ENCODE data around the gene ROGDI.

Gene ROGDI

DNA sequence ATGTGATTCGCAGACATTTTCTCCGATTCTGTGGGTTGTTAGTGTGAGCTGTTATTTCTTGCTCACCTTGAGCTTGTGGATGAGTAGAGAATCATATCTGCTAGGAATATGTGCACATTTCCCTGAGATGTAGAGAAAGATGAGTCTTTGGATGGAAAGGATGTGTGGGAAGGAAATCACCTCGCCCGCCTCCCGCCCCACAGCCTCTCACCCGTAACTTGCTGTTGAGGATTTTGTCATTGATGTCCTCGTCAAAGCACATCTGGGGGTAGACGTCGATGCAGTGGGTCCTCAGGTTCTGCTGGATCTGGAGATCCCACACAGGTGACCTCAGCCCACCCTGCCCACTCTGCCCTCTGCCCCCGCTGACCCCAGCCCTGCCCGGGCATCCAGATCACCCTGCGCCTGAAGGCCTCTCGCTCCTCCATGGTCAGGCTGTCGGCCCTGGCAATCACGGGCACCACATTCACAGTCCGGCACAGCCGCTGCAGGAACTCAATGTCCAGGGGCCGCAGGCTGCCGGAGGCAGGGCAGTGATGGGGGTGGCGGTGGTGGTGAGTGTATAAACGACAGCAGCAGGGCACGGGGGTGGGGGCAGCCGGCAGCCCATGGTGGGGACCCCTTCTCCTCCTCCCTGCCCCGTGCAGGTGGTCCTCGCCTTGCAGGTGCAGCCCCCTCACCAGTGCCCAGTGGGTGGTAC, 19.0 kb downstream of the ROGDI start:
- Histone ChIP-seq H3K4me3 (replicated peaks; ENCODE audit: low read depth, low read length) (no peak overlapping the region), H3K36me3 (ENCODE audit: control insufficient read depth, insufficient read depth, low read length) (no peaks in the 10 kb centered on the region), H3K27me3 (replicated peaks; ENCODE audit: control insufficient read depth, insufficient read depth, low read length) (no peaks in the 10 kb centered on the region)
- no peak for DNase-seq (ENCODE audit: extremely low read depth, insufficient read length)
- TF ChIP-seq, protein P1, sequence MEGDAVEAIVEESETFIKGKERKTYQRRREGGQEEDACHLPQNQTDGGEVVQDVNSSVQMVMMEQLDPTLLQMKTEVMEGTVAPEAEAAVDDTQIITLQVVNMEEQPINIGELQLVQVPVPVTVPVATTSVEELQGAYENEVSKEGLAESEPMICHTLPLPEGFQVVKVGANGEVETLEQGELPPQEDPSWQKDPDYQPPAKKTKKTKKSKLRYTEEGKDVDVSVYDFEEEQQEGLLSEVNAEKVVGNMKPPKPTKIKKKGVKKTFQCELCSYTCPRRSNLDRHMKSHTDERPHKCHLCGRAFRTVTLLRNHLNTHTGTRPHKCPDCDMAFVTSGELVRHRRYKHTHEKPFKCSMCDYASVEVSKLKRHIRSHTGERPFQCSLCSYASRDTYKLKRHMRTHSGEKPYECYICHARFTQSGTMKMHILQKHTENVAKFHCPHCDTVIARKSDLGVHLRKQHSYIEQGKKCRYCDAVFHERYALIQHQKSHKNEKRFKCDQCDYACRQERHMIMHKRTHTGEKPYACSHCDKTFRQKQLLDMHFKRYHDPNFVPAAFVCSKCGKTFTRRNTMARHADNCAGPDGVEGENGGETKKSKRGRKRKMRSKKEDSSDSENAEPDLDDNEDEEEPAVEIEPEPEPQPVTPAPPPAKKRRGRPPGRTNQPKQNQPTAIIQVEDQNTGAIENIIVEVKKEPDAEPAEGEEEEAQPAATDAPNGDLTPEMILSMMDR (IDR thresholded peaks at IDR 0.05; ENCODE audit: insufficient read depth, low read length, poor library complexity, severe bottlenecking) = no peak

DNA sequence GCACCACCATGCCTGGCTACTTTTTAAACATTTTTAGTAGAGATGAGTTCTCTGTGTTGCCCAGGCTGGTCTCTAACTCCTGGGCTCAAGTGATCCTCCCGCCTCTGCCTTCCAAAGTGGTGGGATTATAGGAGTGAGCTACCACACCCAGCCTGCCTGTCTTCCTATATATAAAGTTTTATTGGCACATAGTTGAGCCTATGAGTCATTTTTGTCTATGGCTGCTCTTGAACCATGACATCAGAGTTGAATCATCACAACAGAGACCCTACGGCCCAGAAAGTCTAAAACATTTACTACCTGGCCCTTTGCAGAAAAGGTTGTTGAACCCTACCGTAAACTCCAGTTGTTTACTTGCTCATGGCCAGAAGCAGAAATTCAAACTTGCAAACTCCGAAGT, 22.2 kb downstream of the ROGDI start:
- TF ChIP-seq, protein P1 (IDR thresholded peaks at IDR 0.05; ENCODE audit: insufficient read depth, low read length, poor library complexity, severe bottlenecking) = no peak

DNA sequence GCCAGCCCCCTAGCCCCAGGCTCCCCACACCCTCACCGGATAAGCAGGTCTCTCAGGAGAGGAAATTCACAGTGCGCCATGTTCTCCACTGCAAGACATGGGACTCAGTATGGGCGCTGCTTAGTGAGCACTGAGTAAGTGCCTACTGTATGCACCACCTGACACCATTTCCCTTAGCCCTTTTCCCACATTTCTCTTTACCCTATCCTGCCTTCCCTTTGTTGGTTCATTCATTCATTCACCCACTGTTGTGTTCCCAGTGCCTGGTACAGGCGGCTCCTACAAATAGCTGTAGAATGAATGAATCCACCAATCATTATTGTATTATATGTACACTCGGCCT, 24.4 kb downstream of the ROGDI start:
- no peaks in the 10 kb centered on the region for H3K36me3 ChIP-seq (ENCODE audit: control insufficient read depth, insufficient read depth, low read length)
- TF ChIP-seq, protein P1 (IDR thresholded peaks at IDR 0.05; ENCODE audit: insufficient read depth, low read length, poor library complexity, severe bottlenecking) = no peak
- H3K27me3 ChIP-seq (replicated peaks; ENCODE audit: control insufficient read depth, insufficient read depth, low read length) = no peaks in the 10 kb centered on the region
- H3K4me3 ChIP-seq (replicated peaks; ENCODE audit: low read depth, low read length) = no peak overlapping the region
- DNase-seq (ENCODE audit: extremely low read depth, insufficient read length) = no peak

More for the DNA sequence above, 22.2 kb downstream of the ROGDI start:
- Histone ChIP-seq H3K4me3 (replicated peaks; ENCODE audit: low read depth, low read length) (no peak overlapping the region), H3K27me3 (replicated peaks; ENCODE audit: control insufficient read depth, insufficient read depth, low read length) (no peaks in the 10 kb centered on the region), H3K36me3 (ENCODE audit: control insufficient read depth, insufficient read depth, low read length) (no peaks in the 10 kb centered on the region)
- no peak for DNase-seq (ENCODE audit: extremely low read depth, insufficient read length)

DNA sequence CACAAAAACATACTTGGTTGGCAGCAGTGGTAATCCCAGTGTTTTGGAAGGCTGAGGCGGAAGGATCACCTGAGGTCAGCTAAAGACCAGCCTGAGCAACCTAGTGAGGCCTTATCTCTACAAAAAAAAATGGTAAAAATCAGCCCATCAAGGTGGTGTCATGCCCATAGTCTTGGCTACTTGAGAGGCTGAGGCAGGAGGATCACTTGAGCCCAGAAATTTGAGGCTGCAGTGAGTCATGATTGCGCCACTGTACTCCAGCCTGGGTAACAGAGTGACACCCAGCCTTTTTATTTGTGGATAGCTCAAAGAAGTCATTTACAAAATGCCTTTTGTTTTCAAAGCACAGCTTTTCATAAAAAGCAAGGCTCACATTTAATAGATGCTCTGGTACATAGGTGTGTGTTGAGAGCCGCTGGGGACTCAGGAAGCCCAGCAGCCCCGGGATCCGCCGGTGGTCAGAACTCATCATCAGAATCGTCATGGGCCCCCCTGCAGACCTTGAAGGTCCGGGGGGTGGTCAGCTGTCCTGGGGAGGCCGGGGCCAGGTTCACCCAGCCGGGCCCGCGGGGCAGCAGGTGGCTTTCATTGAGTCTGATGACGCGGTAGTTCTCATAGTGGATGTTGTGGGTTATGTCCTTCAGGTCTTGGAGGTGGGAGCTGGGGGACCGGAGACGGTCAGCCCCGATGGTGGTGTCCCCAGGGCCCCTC, 24.9 kb downstream of the ROGDI start:
- TF ChIP-seq, protein P1 (IDR thresholded peaks at IDR 0.05; ENCODE audit: insufficient read depth, low read length, poor library complexity, severe bottlenecking) = no peak
- H3K36me3 ChIP-seq (ENCODE audit: control insufficient read depth, insufficient read depth, low read length) = no peaks in the 10 kb centered on the region
- no peaks in the 10 kb centered on the region for H3K27me3 ChIP-seq (replicated peaks; ENCODE audit: control insufficient read depth, insufficient read depth, low read length)
- DNase-seq (ENCODE audit: extremely low read depth, insufficient read length) = no peak
- no peak overlapping the region for H3K4me3 ChIP-seq (replicated peaks; ENCODE audit: low read depth, low read length)

DNA sequence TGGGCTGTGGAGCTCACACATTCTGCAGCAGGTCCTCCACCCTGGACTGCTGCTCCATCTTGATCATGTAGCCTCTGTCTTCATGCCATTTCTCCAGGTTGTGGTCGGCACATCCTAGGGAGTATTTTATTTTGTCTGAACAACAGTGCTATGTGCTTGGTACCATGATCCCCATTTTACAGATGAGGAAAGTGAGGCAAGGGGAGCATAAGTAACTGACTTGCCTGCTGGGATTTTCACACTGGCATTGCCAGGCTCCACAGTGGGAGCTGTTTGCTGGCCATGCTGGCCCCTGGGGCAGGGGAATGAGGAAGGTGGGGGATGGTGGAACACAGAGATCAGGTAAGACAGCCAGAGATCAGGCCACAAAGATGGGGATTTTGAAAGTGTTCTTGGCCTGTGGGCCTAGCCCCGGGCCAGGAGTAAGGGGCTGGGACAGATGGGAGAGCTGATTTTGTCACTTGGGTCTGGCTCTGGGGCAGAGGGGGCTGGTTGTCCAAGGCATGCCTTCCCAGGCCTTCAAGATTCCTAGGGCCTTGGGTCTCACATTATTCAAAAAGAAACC, 26.2 kb downstream of the ROGDI start:
- no peaks in the 10 kb centered on the region for H3K36me3 ChIP-seq (ENCODE audit: control insufficient read depth, insufficient read depth, low read length)
- no peak overlapping the region for H3K4me3 ChIP-seq (replicated peaks; ENCODE audit: low read depth, low read length)
- TF ChIP-seq, protein P1 (IDR thresholded peaks at IDR 0.05; ENCODE audit: insufficient read depth, low read length, poor library complexity, severe bottlenecking) = no peak
- no peak for DNase-seq (ENCODE audit: extremely low read depth, insufficient read length)
- H3K27me3 ChIP-seq (replicated peaks; ENCODE audit: control insufficient read depth, insufficient read depth, low read length) = no peaks in the 10 kb centered on the region
